PC-3 (cell line): ENCODE results near the gene KRTAP19-2. TPM values are rescaled to one million over a fixed set of nuclear protein-coding genes. Genes with fewer than 3 reads are reported as not detected.

ENCODE experiments used
- ATAC-seq: fragments of 200-7000 bp; cut with Tn5 transposase; 2 replicates; pipeline ENCODE4 v1.9.1; 2020; ENCODE audit warnings: mild to moderate bottlenecking, moderate library complexity
- BruUV-seq: library from RNA; stranded (reverse); fragments of 400-500 nt; replicated peaks from 2 replicates; lab custom pipeline; 2021; lab: Mats Ljungman, UMichigan
- CTCF ChIA-PET: fragments of 300-600 bp; sonication (Branson Sonifier 250); formaldehyde crosslinking; loops from one replicate; lab custom pipeline; 2022; ENCODE audit warnings: antibody characterized with exemption; lab: Charles Lee
- POLR2A ChIA-PET: fragments of 300-600 bp; sonication (Branson Sonifier 250); formaldehyde crosslinking; loops from one replicate; lab custom pipeline; 2022; ENCODE audit warnings: antibody characterized with exemption; ENCODE audit not compliant: unreplicated experiment; lab: Charles Lee
- DNase-seq: peaks from one replicate; pipeline ENCODE4 v3.0.0-alpha.2; 2015
- H2AFZ ChIP-seq: fragments of 300-600 bp; sonication (generic); 2 replicates; pipeline ENCODE4 v1.6.0; 2016; ENCODE audit warnings: antibody characterized with exemption, low read length
- H3F3A ChIP-seq: fragments of 300-600 bp; sonication (generic); one replicate; pipeline ENCODE4 v1.6.0; 2017; ENCODE audit warnings: antibody characterized with exemption, low read length, control low read depth, mild to moderate bottlenecking; ENCODE audit not compliant: unreplicated experiment
- H3K27ac ChIP-seq: fragments of 300-600 bp; sonication (generic); 2 replicates; pipeline ENCODE4 v1.5.1; 2016; ENCODE audit warnings: mild to moderate bottlenecking, low read length
- H3K27me3 ChIP-seq: fragments of 300-600 bp; sonication (generic); 2 replicates; pipeline ENCODE4 v1.6.1; 2016; ENCODE audit warnings: low read length, mixed read lengths
- H3K36me3 ChIP-seq: fragments of 300-600 bp; sonication (generic); 2 replicates; pipeline ENCODE4 v1.6.1; 2016; ENCODE audit warnings: low read depth, mixed run types, low read length, mixed read lengths
- H3K4me1 ChIP-seq: fragments of 300-600 bp; sonication (generic); 2 replicates; pipeline ENCODE4 v1.5.1; 2016; ENCODE audit warnings: low read length; ENCODE audit not compliant: insufficient read depth
- H3K4me2 ChIP-seq: fragments of 300-600 bp; sonication (generic); 2 replicates; pipeline ENCODE4 v1.6.0; 2016; ENCODE audit warnings: low read length
- H3K4me3 ChIP-seq: fragments of 300-600 bp; sonication (generic); 2 replicates; pipeline ENCODE4 v1.5.1; 2016; ENCODE audit warnings: mild to moderate bottlenecking, low read length, mixed read lengths
- H3K79me2 ChIP-seq: fragments of 300-600 bp; sonication (generic); 2 replicates; pipeline ENCODE4 v1.6.1; 2017; ENCODE audit warnings: low read length, mixed read lengths
- H3K9ac ChIP-seq: fragments of 300-600 bp; sonication (generic); 2 replicates; pipeline ENCODE4 v1.6.0; 2016; ENCODE audit warnings: mild to moderate bottlenecking, low read length
- H3K9me2 ChIP-seq: fragments of 300-600 bp; sonication (generic); replicated peaks from 2 replicates; pipeline ENCODE4 v1.6.1; 2016; ENCODE audit warnings: mixed run types, low read length, mixed read lengths
- H3K9me3 ChIP-seq: fragments of 300-600 bp; sonication (generic); 2 replicates; pipeline ENCODE4 v1.6.1; 2016; ENCODE audit warnings: low read length, mixed read lengths
- H4K20me1 ChIP-seq: fragments of 300-600 bp; sonication (generic); 2 replicates; pipeline ENCODE4 v1.6.1; 2016; ENCODE audit warnings: low read length, mixed read lengths
- EZH2 ChIP-seq: fragments of 300-600 bp; sonication (generic); IDR thresholded peaks from one replicate; pipeline ENCODE4 v1.6.1; 2017; ENCODE audit warnings: antibody characterized with exemption, mild to moderate bottlenecking, low read length; ENCODE audit not compliant: unreplicated experiment
- EZH2phosphoT487 ChIP-seq: fragments of 300-600 bp; sonication (generic); IDR thresholded peaks from 2 replicates; pipeline ENCODE4 v1.6.1; 2018; ENCODE audit warnings: mild to moderate bottlenecking, antibody characterized with exemption, low read length, borderline replicate concordance
- intact Hi-C: fragments of 100-400 bp; cut with micrococcal nuclease; formaldehyde crosslinking; loops from 2 replicates; pipeline ENCODE4 v1.9.0; 2023
- total RNA-seq: library from RNA; depleted of rRNA; stranded (reverse); fragments of >200 nt; gene quantifications from 2 replicates; pipeline ENCODE4 v1.2.3, GENCODE V29; 2014
- TF ChIP-seq, protein P1 (sequence below): fragments of 300-600 bp; sonication (generic); conservative IDR thresholded peaks from 2 replicates; pipeline ENCODE4 v1.5.1; 2017; ENCODE audit warnings: antibody characterized with exemption, low read depth, mild to moderate bottlenecking, low read length

The KRTAP19-2 gene
- total RNA-seq, 1 experiment from 2014 or later: not detected

DNA sequence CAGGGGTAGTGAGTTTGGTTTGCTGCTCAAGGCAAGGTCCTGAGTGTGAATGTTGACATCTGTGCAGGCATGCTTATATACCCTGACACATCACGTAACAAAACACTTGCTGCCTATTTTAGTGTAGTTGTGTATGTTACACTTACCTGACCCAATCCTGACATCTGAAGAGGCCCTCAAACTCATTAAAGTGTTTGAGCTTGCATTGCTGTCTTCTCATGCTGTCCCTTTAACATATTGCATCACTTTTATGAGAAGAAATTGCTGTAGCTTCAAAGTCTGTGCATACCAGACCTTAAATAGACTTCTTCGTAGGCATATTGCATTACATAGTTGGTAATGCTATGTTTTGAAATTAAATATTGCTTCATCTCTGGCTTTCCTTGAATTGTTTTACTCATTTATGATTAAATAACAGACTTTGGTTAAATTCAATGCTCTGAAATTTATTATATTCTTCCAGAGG, 4.8 kb upstream of the KRTAP19-2 start, which contains the start of gene KRTAP19-3:
KRTAP19-3 (minus strand) TSS at position 51 of the 466 bp plus-strand sequence. CDS start 56 bp downstream, outside the sequence.
- no peaks in the 10 kb centered on the region for H4K20me1 ChIP-seq
- no peak for ATAC-seq
- intact Hi-C loops: no loop called here
- TF ChIP-seq EZH2phosphoT487 (no peak), EZH2 (no peak)
- TF ChIP-seq, protein P1, sequence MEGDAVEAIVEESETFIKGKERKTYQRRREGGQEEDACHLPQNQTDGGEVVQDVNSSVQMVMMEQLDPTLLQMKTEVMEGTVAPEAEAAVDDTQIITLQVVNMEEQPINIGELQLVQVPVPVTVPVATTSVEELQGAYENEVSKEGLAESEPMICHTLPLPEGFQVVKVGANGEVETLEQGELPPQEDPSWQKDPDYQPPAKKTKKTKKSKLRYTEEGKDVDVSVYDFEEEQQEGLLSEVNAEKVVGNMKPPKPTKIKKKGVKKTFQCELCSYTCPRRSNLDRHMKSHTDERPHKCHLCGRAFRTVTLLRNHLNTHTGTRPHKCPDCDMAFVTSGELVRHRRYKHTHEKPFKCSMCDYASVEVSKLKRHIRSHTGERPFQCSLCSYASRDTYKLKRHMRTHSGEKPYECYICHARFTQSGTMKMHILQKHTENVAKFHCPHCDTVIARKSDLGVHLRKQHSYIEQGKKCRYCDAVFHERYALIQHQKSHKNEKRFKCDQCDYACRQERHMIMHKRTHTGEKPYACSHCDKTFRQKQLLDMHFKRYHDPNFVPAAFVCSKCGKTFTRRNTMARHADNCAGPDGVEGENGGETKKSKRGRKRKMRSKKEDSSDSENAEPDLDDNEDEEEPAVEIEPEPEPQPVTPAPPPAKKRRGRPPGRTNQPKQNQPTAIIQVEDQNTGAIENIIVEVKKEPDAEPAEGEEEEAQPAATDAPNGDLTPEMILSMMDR: no peak
- BruUV-seq: no TSS peak
- H3K36me3 ChIP-seq: no peaks in the 10 kb centered on the region
- no peak within 1 kb of the TSS for H3K27ac ChIP-seq
- H3K27me3 ChIP-seq: no peaks in the 10 kb centered on the region
- H3K4me2 ChIP-seq: no peak within 1 kb of the TSS
- no peak within 1 kb of the TSS for H3K9ac ChIP-seq
- no peak for DNase-seq
- no peaks in the 10 kb centered on the region for H3K79me2 ChIP-seq
- ChIA-PET CTCF (interaction anchor here (0.5 kb wide), 1 partner anchor 760 kb away, joined by 3 read pairs; no protein-coding TSS in a partner anchor), POLR2A (no interaction called here)
- no peaks in the 10 kb centered on the region for H3K9me2 ChIP-seq
- no peak within 1 kb of the TSS for H3K4me3 ChIP-seq
- no peak within 1 kb of the TSS for H2AFZ ChIP-seq
- no peaks in the 10 kb centered on the region for H3K9me3 ChIP-seq
- H3F3A ChIP-seq: no peaks in the 10 kb centered on the region
- no peaks in the 10 kb centered on the region for H3K4me1 ChIP-seq

DNA sequence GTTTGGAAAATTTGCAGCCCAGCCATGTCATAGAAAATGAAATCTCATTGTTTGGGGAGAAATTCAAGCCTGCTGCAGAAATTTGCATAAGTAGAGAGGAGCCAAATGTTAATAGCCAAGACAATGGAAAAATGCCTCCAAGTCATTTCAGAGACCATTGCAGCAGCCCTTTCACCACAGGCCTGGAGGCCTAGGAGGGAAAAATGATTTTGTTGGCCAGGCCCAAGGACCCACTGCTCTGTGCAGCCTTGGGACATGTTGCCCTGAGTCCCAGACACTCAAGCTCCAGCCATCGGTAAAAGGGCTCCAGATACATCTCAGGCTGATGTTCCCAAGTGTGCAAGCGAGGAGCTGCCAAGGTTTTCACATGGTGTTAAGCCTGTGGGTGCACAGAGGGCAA, 1.1 kb downstream of the KRTAP19-2 start:
- H3K27me3 ChIP-seq: no peaks in the 10 kb centered on the region
- no peak overlapping the region for H3K27ac ChIP-seq
- CTCF ChIA-PET: no interaction called here
- no peaks in the 10 kb centered on the region for H3K79me2 ChIP-seq
- H3K9ac ChIP-seq: no peak overlapping the region
- H3K9me3 ChIP-seq: no peaks in the 10 kb centered on the region
- H2AFZ ChIP-seq: no peak overlapping the region
- POLR2A ChIA-PET: no interaction called here
- intact Hi-C loops: no loop called here
- no peaks in the 10 kb centered on the region for H3K36me3 ChIP-seq
- H3K4me3 ChIP-seq: no peak overlapping the region
- ATAC-seq (no peak), DNase-seq (no peak)
- H3K4me1 ChIP-seq: no peaks in the 10 kb centered on the region
- H3K4me2 ChIP-seq: no peak overlapping the region
- BruUV-seq: no TSS peak
- TF ChIP-seq EZH2 (no peak), EZH2phosphoT487 (no peak)
- TF ChIP-seq, protein P1: no peak
- no peaks in the 10 kb centered on the region for H3K9me2 ChIP-seq
- no peaks in the 10 kb centered on the region for H4K20me1 ChIP-seq
- H3F3A ChIP-seq: no peaks in the 10 kb centered on the region

DNA sequence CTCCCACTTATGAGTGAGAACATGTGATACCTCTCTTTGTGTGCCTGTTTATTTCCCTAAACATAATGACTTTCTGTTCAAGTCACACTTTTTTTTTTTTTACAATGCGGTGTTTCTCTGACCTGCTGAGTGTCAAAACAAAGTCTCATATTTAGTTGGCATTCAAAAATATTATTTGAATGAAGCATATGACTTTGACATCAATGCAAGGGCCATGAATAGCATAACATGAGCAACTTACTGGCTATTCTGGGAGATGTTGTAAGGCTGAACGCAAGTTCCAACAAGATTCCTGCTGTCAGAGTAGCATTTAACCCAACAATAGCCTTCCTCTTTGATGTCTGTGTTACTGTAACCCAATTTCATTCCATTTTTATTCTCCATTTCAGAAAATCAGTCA, 5.1 kb downstream of the KRTAP19-2 start:
- intact Hi-C loops: no loop called here

More for the DNA sequence above, 5.1 kb downstream of the KRTAP19-2 start:
- Histone ChIP-seq H3K9me2 (no peaks in the 10 kb centered on the region), H4K20me1 (no peaks in the 10 kb centered on the region), H3K27me3 (peaks cover 10% of the 10 kb centered on the region; the same call in 1 of the 2 replicates), H3K79me2 (no peaks in the 10 kb centered on the region), H3K4me3 (no peak overlapping the region), H3F3A (no peaks in the 10 kb centered on the region), H3K27ac (no peak overlapping the region), H3K9ac (no peak overlapping the region), H3K4me2 (no peak overlapping the region), H3K4me1 (no peaks in the 10 kb centered on the region), H2AFZ (no peak overlapping the region), H3K36me3 (no peaks in the 10 kb centered on the region), H3K9me3 (no peaks in the 10 kb centered on the region)
- ATAC-seq (no peak), DNase-seq (no peak)
- TF ChIP-seq EZH2phosphoT487 (no peak), EZH2 (no peak)
- TF ChIP-seq, protein P1: no peak
- CTCF ChIA-PET: no interaction called here
- POLR2A ChIA-PET: no interaction called here
- no TSS peak for BruUV-seq
